Measurements from ENCODE around the gene ZNF790.
"Not testable (repeated sequence)": the region's sequence is repeated elsewhere in the genome, so short reads cannot be mapped to it uniquely, and the experiment has no call there.

ZNF790 gene

DNA sequence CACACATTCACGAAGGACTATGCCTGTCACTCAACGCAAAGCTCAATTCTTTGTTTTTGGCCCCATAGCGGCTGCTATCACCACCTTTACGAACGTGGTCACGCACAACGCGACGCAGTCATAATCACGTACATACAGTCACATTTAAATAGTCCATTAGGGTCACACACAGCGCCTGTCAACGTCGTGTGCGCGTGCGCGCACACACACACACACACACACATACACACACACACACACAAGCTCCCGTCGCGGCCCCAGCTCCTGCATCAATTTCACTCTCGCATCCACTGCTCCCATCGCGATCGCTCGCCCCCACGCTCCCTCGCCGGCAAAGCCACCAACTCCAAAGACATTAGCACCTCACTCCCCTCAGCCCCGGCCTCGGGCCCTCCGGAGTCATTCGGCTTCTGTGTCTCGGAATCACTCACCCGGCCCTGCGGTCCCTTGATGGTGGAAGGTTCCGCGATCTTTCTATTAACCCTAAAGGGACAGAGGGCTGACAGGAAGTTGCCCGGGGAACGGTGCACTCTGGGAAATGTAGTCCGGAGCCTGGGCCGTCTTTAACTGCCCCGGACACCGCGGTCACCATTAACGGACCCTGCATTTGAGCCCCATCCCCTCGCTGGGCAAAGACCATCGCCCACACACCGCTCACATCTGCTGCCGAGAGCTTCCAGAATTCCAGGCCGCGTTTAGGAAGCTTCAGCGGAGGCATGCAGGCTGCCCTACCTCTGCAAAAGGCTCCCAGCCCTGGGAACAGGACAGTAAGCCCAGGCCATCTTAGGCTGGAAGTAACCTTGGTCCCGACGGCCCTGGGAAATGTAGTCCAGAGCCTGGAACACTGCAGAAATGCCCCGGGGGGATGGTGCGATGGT lies at the start of gene ZNF790:
TSS of gene ZNF790 (minus strand) at position 482 of the 878 bp plus-strand sequence. CDS start 12,768 bp downstream, outside the sequence.
- DNase-seq (ENCODE audit: low read depth in 1 of 2, low spot score in 1 of 2), result peak; percentile 76 to 80

DNA sequence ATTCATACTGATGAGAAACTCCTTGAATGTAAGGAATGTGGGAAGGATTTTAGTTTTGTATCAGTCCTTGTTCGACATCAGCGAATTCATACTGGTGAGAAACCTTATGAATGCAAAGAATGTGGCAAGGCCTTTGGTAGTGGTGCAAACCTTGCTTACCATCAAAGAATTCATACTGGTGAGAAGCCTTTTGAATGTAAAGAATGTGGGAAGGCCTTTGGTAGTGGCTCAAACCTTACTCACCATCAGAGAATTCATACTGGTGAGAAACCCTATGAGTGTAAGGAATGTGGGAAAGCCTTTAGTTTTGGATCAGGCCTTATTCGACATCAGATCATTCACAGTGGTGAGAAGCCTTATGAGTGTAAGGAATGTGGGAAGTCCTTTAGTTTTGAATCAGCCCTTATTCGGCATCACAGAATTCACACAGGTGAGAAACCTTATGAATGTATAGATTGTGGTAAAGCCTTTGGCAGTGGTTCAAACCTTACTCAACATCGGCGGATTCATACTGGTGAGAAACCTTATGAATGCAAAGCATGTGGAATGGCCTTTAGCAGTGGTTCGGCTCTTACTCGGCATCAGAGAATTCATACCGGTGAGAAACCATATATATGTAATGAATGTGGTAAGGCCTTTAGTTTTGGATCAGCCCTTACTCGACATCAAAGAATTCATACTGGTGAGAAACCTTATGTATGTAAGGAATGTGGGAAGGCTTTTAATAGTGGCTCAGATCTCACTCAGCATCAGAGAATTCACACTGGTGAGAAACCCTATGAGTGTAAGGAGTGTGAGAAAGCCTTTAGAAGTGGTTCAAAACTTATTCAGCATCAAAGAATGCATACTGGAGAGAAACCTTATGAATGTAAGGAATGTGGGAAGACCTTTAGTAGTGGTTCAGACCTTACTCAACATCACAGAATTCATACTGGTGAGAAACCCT lies 39.1 kb upstream of the ZNF790 start:
- no peak for DNase-seq (ENCODE audit: low read depth in 1 of 2, low spot score in 1 of 2)

DNA sequence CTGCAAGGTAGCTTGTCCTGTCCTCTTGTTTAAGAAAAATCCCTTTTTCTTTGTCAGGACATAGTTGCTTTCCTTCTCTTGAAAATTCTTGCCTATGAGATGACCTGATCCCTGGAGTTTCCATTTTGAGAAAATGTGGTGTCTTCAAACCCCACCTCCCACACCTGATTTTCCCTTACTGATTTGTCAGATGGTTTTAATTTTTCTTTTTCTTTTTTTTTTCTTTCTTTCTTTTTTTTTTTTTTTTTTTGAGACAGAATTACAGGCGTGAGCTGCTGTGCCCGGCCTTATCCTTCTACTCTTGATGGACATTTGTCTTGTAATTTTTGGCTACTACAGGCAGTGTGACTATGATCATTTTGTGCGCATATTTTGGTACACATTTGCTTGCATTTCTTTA lies 13.7 kb upstream of the ZNF790 start:
- DNase-seq (ENCODE audit: low read depth in 1 of 2, low spot score in 1 of 2), result no peak

DNA sequence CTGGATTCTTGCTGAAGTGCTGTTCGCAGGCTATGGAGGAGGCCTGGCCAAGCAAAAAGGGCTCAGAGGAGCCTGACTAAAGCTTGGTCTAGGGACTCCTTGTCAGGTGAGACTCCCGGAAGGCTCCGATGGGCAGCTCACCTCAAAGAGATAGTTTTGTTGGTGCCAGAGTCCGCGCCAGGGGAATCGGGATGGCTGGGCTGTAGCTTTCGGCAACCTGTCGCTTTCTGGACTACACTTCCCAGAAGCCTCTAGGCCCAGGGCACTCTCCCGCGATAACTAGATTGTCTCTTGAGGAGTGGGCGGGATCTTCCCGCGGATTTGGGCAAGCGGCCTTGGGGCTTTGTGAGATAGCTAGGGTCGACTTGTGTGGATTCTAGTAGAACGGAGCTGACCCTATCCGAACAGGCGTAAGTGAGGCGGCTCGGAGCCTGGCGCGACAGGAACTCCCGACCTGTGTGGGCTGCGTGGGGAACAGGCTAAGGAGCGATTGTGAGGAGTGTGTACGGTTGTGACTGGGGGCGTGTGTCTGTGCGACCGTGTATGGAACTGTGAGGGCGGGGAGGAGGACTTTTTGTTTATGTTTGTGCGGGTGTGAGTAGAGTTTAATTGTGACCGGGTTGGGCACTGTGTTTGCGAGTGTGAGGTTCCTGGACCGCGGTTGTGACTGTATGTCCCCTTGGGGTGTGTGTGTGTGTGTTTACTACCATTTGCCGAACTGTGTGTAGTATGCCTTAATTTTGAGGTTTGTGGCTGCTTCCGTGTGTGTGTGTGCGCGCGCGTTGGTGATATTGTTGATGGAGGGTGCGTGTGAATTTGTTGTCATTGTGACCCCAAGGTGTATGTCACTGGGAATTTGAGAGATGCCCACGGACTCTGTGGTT lies 12.6 kb upstream of the ZNF790 start, which contains the start of gene ZNF345:
TSS of gene ZNF345 (plus strand) at position 318 of the 884 bp plus-strand sequence. CDS start 25,955 bp downstream, outside the sequence.
- DNase-seq (ENCODE audit: low read depth in 1 of 2, low spot score in 1 of 2), result peak; percentile 66 to 84

DNA sequence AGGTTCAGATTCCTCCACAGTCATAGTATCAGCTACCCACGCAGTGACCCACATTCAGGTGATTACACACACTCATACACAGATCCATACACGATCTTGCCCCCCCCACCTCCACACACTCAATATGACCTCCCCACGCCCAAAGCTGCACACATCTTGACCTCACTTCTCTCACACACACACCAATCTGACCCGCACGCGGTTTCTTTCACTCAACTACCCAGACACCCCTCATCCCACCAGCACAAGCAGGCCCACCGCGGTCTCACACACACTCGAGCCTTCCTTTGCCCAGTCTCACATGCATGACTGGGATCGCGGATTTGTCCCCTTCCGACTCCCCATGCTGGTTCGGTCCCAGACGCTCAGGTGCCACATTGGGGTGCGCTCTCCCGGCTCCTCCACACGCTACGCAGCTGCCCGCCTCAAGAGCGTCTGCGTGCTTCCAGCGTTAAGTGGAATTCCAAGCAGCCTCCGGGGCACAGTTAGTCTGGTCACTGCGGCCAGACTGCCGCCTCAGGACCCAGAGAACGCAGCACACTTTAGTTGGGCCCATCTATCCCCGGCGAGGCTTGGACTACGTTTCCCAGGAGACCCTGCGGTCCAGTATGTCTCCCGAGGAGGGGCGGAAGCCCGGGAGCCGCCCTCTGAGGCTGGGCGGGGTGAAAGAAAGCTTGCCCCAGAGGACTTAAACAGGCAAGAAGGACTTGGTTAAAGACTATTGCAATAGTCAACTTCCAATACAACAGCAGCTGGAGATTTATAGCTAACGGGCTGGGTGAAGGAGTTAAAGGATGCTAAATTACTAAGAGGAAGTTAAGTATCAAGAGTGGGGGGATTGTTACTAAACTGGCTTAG lies 11.7 kb upstream of the ZNF790 start:
- DNase-seq (ENCODE audit: low read depth in 1 of 2, low spot score in 1 of 2), result peak; percentile 72 to 85

DNA sequence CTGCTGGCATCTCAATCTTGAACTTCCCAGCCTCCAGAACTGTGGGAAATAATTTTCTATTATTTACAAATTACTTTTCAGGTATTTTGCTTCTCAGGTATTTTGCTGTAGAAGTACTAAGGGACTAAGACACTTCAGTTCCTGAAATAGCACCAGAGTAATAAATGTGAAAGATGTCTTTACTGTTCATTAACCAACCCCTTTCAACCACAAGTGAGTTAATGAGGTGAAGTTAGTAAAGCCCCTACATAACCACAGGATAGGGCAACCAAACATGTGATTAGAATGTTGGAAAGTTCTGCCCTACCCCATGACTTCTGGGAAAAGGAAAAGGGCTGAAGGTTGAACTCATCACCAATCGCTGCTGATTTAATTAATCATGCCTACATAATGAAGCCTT lies 9.8 kb upstream of the ZNF790 start:
- DNase-seq (ENCODE audit: low read depth in 1 of 2, low spot score in 1 of 2), result no peak

DNA sequence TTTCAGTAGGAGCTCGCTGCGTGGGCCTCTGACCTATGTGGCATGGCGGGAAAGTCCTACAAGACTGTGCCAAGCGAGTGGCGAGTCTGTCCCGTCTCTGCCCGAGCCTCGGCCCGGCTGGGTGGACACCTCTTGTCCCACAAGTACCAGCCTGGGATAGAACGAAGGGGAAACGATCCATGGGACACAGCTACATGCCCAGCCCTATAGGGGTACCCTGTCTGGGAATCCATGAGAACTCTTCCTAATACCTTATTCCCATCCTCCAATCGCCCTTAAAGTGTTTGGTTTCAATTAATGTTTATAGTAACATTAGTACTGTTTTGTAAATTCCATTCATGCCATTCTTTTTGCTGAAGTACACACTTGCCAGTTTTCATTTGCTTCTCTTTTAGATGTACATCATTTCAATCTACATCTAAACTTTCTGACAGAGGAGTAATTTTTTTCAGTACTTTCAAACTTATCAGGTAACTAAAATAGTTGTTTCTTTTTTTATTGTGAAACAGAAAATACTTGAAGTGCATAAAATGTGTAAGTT lies 667 bp upstream of the ZNF790 start:
- DNase-seq (ENCODE audit: low read depth in 1 of 2, low spot score in 1 of 2), result no peak

DNA sequence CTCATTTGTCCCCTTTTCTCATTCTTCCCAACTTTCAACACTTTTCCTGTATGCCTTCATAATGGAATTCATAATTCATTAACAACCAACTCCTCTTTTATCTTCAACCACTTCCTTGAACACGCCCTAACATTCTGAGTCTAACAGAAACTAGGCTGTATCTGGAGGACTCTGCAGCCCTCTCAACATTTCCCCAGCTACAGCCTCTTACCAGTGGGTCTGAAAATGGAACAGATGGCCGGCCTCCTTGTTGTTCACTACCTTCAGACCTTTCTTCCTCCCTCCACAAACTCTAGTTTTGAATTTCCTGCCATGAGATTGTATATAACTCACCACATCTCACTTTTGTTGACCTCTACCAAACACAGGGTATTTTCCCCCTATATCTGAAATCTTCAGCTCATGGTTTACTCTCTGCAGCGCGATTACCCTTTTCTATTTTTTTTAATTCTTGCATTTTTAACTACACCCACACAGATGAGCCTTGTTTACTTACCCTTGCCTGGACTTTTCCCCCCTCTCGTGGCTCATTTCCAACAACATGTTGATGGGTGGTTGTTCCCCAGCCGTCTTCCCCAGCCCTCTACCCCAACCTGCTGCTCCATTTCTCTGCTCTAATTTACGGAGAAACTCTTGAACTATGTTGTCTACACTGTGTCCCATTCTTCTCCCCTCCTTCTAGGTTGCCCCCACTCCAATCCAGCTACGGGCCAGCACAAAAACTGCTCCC lies 846 bp downstream of the ZNF790 start:
- DNase-seq (ENCODE audit: low read depth in 1 of 2, low spot score in 1 of 2), result no peak

DNA sequence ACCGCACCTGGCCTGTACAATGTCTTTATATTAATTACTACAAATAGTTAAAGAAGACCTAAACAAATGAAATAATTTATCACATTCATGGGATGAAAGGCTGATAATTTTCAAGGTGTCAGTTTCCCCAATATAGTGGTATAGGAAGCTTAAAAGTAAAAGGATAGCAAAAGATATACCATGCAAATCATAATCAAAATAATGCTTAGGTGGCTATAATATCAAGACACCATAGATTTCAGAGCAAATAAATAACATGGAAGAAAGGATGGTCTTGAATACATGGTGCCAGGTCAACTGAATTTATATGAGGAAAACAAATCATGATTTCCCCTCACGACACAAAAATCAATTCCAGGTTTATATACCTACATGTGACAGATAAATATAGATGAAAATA lies 4.8 kb downstream of the ZNF790 start:
- no peak for DNase-seq (ENCODE audit: low read depth in 1 of 2, low spot score in 1 of 2)

DNA sequence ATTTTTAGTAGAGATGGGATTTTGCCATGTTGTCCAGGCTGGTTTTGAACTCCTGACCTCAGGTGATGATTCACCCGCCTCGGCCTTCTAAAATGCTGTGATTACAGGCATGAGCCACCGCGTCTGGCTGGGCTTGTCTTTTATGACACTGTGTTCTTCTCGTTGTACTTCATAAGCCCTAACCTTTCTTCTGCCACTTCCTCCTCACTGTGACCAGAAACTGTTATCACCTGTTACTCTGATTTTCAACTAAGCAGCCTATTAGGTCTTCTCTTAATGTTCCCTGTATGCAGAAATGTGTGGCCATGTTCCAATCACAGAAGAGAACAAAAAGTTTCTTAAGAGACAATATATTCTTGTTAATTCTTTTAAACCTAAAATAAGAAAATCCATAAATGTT lies 16.4 kb downstream of the ZNF790 start:
- no peak for DNase-seq (ENCODE audit: low read depth in 1 of 2, low spot score in 1 of 2)

DNA sequence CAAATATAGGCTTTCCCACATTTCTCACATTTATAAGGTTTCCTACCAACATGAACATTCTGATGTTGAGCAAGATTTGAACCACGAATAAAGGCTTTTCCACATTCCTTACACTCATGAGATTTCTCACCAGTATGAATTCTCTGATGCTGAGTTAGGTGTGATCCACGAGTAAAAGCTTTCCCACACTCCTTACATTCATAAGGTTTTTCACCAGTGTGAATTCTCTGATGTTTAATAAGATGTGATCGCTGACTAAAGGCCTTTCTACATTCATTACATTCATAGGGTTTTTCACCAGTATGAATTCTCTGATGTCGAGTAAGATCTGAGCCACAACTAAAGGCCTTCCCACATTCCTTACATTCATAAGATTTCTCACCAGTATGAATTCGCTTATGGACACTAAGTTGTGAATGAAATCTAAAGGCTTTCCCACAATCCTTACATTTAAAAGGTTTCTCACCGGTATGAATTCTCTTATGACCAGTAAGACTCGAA lies 19.0 kb downstream of the ZNF790 start:
- no peak for DNase-seq (ENCODE audit: low read depth in 1 of 2, low spot score in 1 of 2)

DNA sequence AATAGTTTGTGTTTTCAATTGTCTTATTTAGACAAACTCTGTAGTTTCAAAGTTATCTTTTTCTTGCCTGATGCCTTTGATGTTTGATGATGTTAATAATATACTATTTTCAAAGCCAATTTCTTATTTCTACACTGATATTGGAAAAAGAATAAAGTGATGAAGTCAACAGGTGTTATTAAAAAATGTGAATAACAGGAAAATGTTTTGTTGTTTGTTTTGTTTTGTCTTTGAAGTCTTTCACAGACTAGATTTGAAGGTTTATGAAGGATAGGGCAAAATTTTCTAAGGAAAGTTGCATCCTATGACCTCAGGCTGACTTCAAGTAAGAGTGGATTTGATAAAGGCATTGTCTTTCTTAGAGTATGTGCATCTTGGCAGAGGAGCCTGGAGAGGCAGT lies 31.2 kb downstream of the ZNF790 start:
- no peak for DNase-seq (ENCODE audit: low read depth in 1 of 2, low spot score in 1 of 2)

DNA sequence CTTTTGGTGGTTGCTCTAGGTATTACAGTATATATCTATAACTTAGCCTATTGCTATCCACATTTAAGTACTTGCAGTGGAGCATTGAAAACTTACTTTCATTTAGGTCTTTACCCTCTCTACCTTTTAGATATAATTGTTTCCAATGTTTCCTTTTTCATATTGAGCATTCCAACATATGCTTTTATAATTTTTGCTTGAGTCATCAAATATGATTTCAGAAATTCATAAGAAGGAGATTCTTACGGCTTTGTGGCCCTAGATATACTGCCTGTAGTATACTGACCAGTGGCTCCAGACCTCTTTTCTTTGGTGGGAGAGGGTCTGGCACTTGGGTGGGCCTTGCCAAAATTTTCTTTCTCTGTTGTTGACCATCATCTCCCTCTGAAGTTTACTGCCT lies 32.8 kb downstream of the ZNF790 start:
- DNase-seq (ENCODE audit: low read depth in 1 of 2, low spot score in 1 of 2), result no peak

DNA sequence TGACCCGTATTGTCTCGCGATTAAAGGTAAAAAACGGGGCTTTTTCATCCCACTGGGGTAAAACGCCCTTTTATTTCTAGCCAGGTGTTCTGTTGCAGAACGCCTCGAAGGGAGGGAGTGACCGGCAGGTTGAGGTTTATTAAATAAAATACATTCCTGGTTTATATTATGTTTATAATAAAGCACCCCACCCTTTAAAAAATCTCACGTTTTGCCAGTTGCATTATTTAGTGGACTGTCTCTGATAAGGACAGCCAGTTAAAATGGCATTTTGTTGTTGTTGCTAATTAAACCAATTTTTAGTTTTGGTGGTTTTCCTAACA lies 40.4 kb downstream of the ZNF790 start:
- DNase-seq (ENCODE audit: low read depth in 1 of 2, low spot score in 1 of 2), result no peak

DNA sequence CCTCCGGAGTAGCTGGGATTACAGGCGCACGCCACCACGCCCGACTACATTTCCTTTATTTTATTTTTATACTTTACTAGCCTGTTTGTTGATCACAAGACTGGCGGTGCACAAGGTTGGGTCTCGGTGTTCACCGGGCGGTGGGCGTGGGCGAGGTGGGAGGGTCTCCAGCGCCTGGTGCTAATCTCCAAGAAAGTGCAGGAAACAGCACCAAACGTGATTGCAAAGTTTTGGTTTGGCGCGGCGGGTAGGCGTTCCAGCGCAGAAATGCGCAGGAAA lies 41.5 kb downstream of the ZNF790 start:
- DNase-seq (ENCODE audit: low read depth in 1 of 2, low spot score in 1 of 2), result no peak

DNA sequence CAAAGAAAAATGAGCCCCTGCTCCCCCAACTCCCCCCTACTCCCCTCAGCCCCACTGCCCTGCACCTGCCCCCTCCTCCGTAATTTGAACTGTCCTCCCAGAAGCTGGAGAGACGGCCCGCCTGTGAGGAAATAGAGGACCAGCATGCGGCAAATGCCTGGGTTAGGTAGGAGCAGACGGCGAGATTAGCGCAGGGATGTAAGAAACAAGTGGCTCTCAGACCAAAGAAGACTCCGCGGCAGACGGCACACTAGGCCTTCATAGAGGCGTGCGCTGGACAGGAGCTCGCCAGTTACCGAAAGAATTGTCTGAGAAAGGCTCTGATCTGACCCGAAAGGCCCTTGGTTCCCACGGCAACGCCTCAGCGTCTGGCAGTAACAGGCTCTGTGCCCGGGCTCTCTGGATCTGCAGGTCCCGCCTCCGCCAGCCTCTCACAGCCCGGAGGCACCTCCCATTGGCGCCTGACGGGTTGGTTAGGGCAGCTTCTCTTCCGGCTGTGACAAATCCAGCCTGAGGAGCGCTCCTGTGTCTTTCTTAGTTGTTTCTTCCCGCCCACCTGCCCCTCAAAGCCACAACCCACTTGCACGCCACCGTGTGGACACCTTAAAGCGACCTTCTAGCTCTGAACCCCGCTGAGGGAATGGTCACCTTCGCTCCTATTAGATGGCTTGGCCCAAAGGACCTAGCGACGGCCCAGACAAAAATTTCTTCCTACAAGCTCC lies 46.6 kb downstream of the ZNF790 start:
- not testable (repeated sequence) for DNase-seq (ENCODE audit: low read depth in 1 of 2, low spot score in 1 of 2)

DNA sequence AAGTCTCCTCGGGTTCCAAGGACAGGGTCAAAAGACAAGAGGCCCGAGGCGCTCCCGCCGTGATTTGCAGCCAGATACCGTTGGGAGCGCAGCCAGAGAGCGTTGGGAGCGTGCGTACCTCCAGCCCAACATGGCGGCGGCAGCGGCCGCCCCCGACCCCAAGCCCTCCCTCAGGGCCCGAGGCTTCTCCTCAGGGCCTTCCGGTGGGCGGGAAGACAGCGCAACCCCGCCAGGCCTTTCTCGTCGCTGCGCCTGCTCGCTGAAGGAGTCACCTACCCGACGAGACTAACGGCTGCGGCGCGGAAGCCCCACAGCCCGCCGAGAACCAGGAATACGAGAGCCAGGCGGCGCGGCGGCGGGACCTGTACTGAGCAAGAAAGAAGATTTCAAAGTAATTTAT lies 62.4 kb downstream of the ZNF790 start:
- no peak for DNase-seq (ENCODE audit: low read depth in 1 of 2, low spot score in 1 of 2)

DNA sequence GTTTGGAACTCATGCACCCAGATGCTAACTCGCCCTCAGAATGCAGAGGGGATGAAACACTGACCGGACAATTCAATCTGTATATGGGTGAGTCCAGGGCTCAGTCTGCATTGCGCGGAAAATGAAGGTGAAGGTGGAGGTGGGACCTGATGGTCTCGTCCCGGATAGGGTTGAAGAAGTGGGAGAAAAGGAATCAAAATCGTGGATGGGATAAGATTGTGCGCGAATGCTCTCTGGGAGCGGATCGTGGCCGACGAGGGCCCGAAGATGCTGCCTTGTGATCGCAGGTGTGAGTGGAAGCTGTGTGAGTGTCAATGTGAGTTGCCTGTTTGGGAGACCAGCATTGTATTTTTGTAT lies 65.0 kb downstream of the ZNF790 start:
- DNase-seq (ENCODE audit: low read depth in 1 of 2, low spot score in 1 of 2), result no peak

All from activated CD4-positive, alpha-beta T cell treated with anti-CD3 and anti-CD28 coated beads, Interleukin-2, amount 50 U/mL, for 24 hours (primary cell).